Endothelial cell of umbilical vein (primary cell): ENCODE results near the gene ATP6V0D1. TPM values are rescaled to one million over a fixed set of nuclear protein-coding genes. Genes with fewer than 3 reads are reported as not detected.

Source experiments
- BruUV-seq: library from RNA; stranded (reverse); fragments of 400-500 nt; replicated peaks from 2 replicates; lab custom pipeline; 2021; lab: Mats Ljungman, UMichigan
- CTCF ChIA-PET: fragments of 300-600, 350-600 bp; sonication (Branson Sonifier 250); formaldehyde crosslinking; loops from one replicate; lab custom pipeline; 2021; ENCODE audit warnings: antibody characterized with exemption, inconsistent platforms; lab: Charles Lee
- POLR2A ChIA-PET: fragments of 300-600, 350-600 bp; sonication (Branson Sonifier 250); formaldehyde crosslinking; loops from one replicate; lab custom pipeline; 2021; ENCODE audit warnings: antibody characterized with exemption, inconsistent platforms; lab: Charles Lee
- DNase-seq: peaks from one replicate; pipeline ENCODE4 v3.0.0-alpha.2; 2011; ENCODE audit warnings: low read depth, low spot score
- FAIRE-seq: peaks from 2 replicates; lab custom pipeline; 2011; peaks lifted over from hg19 to GRCh38; lab: Jason Lieb, UNC
- H2AFZ ChIP-seq: 2 replicates; pipeline ENCODE4 v1.6.0; 2012; ENCODE audit warnings: low read depth, low read length, control low read depth, inconsistent platforms
- H3K27ac ChIP-seq: 2 replicates; pipeline ENCODE4 v1.5.1; 2011; ENCODE audit warnings: low read depth, mild to moderate bottlenecking, control low read depth, low read length, moderate library complexity; ENCODE audit not compliant: insufficient read depth
- H3K27me3 ChIP-seq, 2 experiments: 2 replicates each; pipeline versions ENCODE4 v1.6.0 to v1.6.1; 2011; ENCODE audit warnings: low read length in 2 of 2, mixed read lengths in 1 of 2; ENCODE audit not compliant: control insufficient read depth in 2 of 2, insufficient read depth in 2 of 2
- H3K36me3 ChIP-seq, 2 experiments: 2 replicates in 1 of 2; 3 replicates in 1 of 2; pipeline ENCODE4 v1.5.1; 2011; ENCODE audit warnings: low read length in 2 of 2, mild to moderate bottlenecking in 1 of 2, moderate library complexity in 1 of 2; ENCODE audit not compliant: control insufficient read depth in 2 of 2, insufficient read depth in 2 of 2; ENCODE audit errors: extremely low read depth in 1 of 2
- H3K4me1 ChIP-seq: 3 replicates; pipeline ENCODE4 v1.5.1; 2011; ENCODE audit warnings: mild to moderate bottlenecking, low read length; ENCODE audit not compliant: control insufficient read depth, insufficient read depth; ENCODE audit errors: extremely low read depth
- H3K4me2 ChIP-seq: 2 replicates; pipeline ENCODE4 v1.6.1; 2011; ENCODE audit warnings: low read length, control low read depth, mixed read lengths; ENCODE audit not compliant: insufficient read depth
- H3K4me3 ChIP-seq, 3 experiments: fragments of 200-600 bp in 1 of 3; sonication (generic), shearing (Covaris generic) in 1 of 3; replicated peaks in 1 of 3; 2 replicates each; pipeline ENCODE4 v1.5.1; 2011 to 2016; ENCODE audit warnings: control low read depth in 3 of 3, low read length in 3 of 3, mild to moderate bottlenecking in 2 of 3, inconsistent platforms in 1 of 3, low read depth in 1 of 3, moderate library complexity in 1 of 3; ENCODE audit not compliant: insufficient read depth in 1 of 3
- H3K79me2 ChIP-seq: 2 replicates; pipeline ENCODE4 v1.6.0; 2012; ENCODE audit warnings: low read length, inconsistent platforms; ENCODE audit not compliant: control insufficient read depth, insufficient read depth
- H3K9ac ChIP-seq: replicated peaks from 2 replicates; pipeline ENCODE3; 2011; ENCODE audit warnings: low read length, control low read depth; ENCODE audit not compliant: insufficient read depth; ENCODE audit errors: extremely low read depth
- H3K9me1 ChIP-seq: replicated peaks from 3 replicates; pipeline ENCODE4 v1.6.0; 2011; ENCODE audit warnings: mild to moderate bottlenecking, low read length; ENCODE audit not compliant: control insufficient read depth, insufficient read depth; ENCODE audit errors: extremely low read depth
- H3K9me3 ChIP-seq: replicated peaks from 2 replicates; pipeline ENCODE4 v1.5.1; 2012; ENCODE audit warnings: low read length, inconsistent platforms; ENCODE audit not compliant: control insufficient read depth, insufficient read depth
- H4K20me1 ChIP-seq: replicated peaks from 2 replicates; pipeline ENCODE3; 2011; ENCODE audit warnings: mild to moderate bottlenecking, low read length; ENCODE audit not compliant: control insufficient read depth, insufficient read depth; ENCODE audit errors: extremely low read depth
- EZH2 ChIP-seq: IDR thresholded peaks from 2 replicates; pipeline ENCODE4 v1.6.1; 2012; ENCODE audit warnings: borderline replicate concordance, low read depth, mild to moderate bottlenecking, moderate library complexity, low read length, inconsistent platforms; ENCODE audit not compliant: severe bottlenecking
- POLR2AphosphoS5 ChIP-seq: IDR thresholded peaks from 2 replicates; pipeline ENCODE4 v1.6.1; 2012; ENCODE audit warnings: low read depth, mild to moderate bottlenecking, control low read depth, low read length, moderate library complexity; ENCODE audit not compliant: insufficient read depth
- dilution Hi-C: fragments of 300-500 bp; cut with MboI; formaldehyde crosslinking; loops from one replicate; pipeline ENCODE4 v1.15.0; 2019; ENCODE audit warnings: low sequenced_read_pairs; ENCODE audit not compliant: extremely low pct_ligation_motif_present
- intact Hi-C: fragments of 100-400 bp; cut with micrococcal nuclease; formaldehyde crosslinking; loops from one replicate; pipeline ENCODE4 v1.10.0; 2022
- polyA plus RNA-seq, 4 experiments: library from polyadenylated mRNA; depleted of rRNA in 3 of 4; stranded (reverse) in 3 of 4; unstranded in 1 of 4; fragments of >200 nt; gene quantifications; 2 replicates each; pipeline versions ENCODE4 v1.2.1 to v1.2.3, GENCODE V29; 2011 to 2012; ENCODE audit warnings: missing spikeins in 1 of 4
- total RNA-seq: library from RNA; stranded (reverse); gene quantifications from 2 replicates; pipeline ENCODE4 v1.2.3, GENCODE V29; 2021
- TF ChIP-seq, protein P1 (sequence below), 2 donors: IDR thresholded peaks; 1 replicate in 1 of 2; 2 replicates in 1 of 2; pipeline ENCODE4 v1.5.1; 2011; ENCODE audit warnings: low read length in 2 of 2, mild to moderate bottlenecking in 2 of 2, moderate library complexity in 2 of 2, control low read depth in 1 of 2, inconsistent platforms in 1 of 2, low read depth in 1 of 2; ENCODE audit not compliant: insufficient read depth in 1 of 2; ENCODE audit errors: extremely low read depth in 1 of 2

The ATP6V0D1 gene
- total and polyA plus RNA-seq, 2 donors (not counting 3 experiments of a cell fraction or from before 2014, with no cell fraction given) = 82.8 to 232 TPM

DNA sequence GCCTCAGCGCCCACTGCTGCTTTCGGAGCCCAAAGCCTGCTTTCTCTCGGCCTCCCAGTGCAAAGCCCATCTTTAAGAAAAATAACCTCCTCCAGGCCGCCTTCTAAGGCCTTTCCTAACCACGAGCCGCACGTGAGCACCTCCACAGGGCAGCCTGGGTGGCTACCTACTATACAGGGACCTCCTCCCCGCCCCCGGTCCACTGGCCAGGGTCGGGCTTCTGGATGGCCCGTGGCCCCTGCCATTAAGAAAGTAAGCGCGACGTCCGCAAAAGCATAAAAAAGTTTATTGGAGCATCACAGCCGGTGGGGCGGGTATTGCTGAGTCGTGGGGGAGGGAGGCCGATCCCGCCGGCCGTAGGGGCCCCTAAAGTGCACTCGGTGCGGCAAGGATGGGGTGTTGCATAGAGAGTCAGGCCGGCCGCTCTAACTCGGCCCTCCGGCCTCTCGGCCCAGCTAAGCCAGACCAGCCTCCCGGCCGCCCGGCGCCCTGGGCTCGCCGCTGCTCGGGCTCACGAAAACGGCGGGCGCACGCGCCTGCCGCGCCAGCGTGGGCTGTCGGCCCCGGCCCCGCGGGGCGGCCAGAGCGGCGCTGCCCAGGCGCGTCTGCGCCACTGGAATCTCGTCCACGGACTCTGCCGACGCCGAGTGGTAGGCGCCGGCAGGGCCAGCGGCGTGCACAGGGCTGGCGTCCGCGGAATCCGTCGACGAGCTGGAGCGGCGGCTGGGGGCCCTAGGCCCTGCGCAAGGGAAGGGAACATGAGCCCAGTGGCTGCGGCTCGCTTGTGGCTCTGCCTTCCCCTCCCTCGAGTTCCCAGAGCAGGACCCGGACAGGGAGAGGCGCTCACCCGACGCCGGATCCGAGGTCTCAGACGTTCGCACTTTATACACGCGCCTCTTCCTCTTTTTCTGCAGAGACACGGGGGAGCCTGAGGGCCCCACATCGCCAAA, 86.5 kb downstream of the ATP6V0D1 start:
- peak overlapping the region; percentile 16 for H2AFZ ChIP-seq
- ChIA-PET CTCF (interaction anchor here (0.7 to 3.1 kb wide), 18 partner anchors 8 to 449 kb away, joined by 3 to 34 read pairs (median 6); partner anchors contain the start of genes KCTD19 and LRRC36), POLR2A (no interaction called here)
- no peaks in the 10 kb centered on the region for H3K9me1 ChIP-seq
- no peak for DNase-seq
- H3K36me3 ChIP-seq = no peaks in the 10 kb centered on the region
- peak overlapping the region; percentile 23 for H3K4me2 ChIP-seq
- BruUV-seq = no TSS peak
- intact Hi-C loops = loop anchor here (10.0 kb wide), 2 partner anchors 200 to 440 kb away; partner anchors contain the start of genes E2F4, ELMO3 and EXOC3L1
- H4K20me1 ChIP-seq = no peaks in the 10 kb centered on the region
- FAIRE-seq = peak; percentile 58
- no peak overlapping the region for H3K4me3 ChIP-seq
- no peaks in the 10 kb centered on the region for H3K9me3 ChIP-seq
- no peak overlapping the region for H3K9ac ChIP-seq
- peaks cover 9 to 11% of the 10 kb centered on the region in 2 experiments for H3K27me3 ChIP-seq
- dilution Hi-C loops = no loop called here
- TF ChIP-seq, protein P1, sequence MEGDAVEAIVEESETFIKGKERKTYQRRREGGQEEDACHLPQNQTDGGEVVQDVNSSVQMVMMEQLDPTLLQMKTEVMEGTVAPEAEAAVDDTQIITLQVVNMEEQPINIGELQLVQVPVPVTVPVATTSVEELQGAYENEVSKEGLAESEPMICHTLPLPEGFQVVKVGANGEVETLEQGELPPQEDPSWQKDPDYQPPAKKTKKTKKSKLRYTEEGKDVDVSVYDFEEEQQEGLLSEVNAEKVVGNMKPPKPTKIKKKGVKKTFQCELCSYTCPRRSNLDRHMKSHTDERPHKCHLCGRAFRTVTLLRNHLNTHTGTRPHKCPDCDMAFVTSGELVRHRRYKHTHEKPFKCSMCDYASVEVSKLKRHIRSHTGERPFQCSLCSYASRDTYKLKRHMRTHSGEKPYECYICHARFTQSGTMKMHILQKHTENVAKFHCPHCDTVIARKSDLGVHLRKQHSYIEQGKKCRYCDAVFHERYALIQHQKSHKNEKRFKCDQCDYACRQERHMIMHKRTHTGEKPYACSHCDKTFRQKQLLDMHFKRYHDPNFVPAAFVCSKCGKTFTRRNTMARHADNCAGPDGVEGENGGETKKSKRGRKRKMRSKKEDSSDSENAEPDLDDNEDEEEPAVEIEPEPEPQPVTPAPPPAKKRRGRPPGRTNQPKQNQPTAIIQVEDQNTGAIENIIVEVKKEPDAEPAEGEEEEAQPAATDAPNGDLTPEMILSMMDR (IDR thresholded peaks at IDR 0.05; ENCODE audit: extremely low read depth in 1 of 2, insufficient read depth in 1 of 2, low read depth in 1 of 2, low read length in 2 of 2) = no peak
- TF ChIP-seq POLR2AphosphoS5 = peak; percentile 17
- peak; percentile 69 for TF ChIP-seq EZH2
- no peaks in the 10 kb centered on the region for H3K79me2 ChIP-seq
- peaks cover 13% of the 10 kb centered on the region for H3K4me1 ChIP-seq
- H3K27ac ChIP-seq = no peak overlapping the region
